Osteoblast (primary cell): Measurements from ENCODE around the gene GSDMA. TPM values are rescaled to one million over a fixed set of nuclear protein-coding genes. Genes with fewer than 3 reads are reported as not detected.
A peak's percentile ranks its signal among the peaks of the same experiment; 100 is the strongest.

Experiments used
- DNase-seq: peaks from one replicate; pipeline ENCODE4 v3.0.0; 2011; ENCODE audit warnings: low spot score, mixed read lengths; ENCODE audit not compliant: insufficient read length; ENCODE audit errors: missing footprints
- H2AFZ ChIP-seq: 2 replicates; pipeline ENCODE4 v1.6.0; 2011; ENCODE audit warnings: mild to moderate bottlenecking, low read length
- H3K27ac ChIP-seq: 2 replicates; pipeline ENCODE4 v1.5.1; 2011; ENCODE audit warnings: mild to moderate bottlenecking, low read depth, low read length, moderate library complexity
- H3K27me3 ChIP-seq: 2 replicates; pipeline ENCODE4 v1.6.0; 2012; ENCODE audit warnings: mild to moderate bottlenecking, control low read depth, inconsistent platforms, low read length, moderate library complexity; ENCODE audit not compliant: insufficient read depth
- H3K36me3 ChIP-seq: 2 replicates; pipeline ENCODE4 v1.5.1; 2011; ENCODE audit warnings: mild to moderate bottlenecking, low read length, control low read depth, moderate library complexity; ENCODE audit not compliant: insufficient read depth
- H3K4me1 ChIP-seq: 2 replicates; pipeline ENCODE4 v1.5.1; 2011; ENCODE audit warnings: mild to moderate bottlenecking, low read length, control low read depth, moderate library complexity; ENCODE audit not compliant: insufficient read depth
- H3K4me2 ChIP-seq: 2 replicates; pipeline ENCODE4 v1.6.0; 2011; ENCODE audit warnings: mild to moderate bottlenecking, low read length; ENCODE audit not compliant: insufficient read depth
- H3K4me3 ChIP-seq: fragments of 200-600 bp; sonication (generic); 3 replicates; pipeline ENCODE4 v1.5.1; 2012; ENCODE audit warnings: mild to moderate bottlenecking, low read length, inconsistent platforms; ENCODE audit not compliant: insufficient read depth
- H3K79me2 ChIP-seq: 2 replicates; pipeline ENCODE4 v1.6.0; 2012; ENCODE audit warnings: mild to moderate bottlenecking, low read length, control low read depth, inconsistent platforms; ENCODE audit not compliant: insufficient read depth
- H3K9me3 ChIP-seq: 2 replicates; pipeline ENCODE4 v1.5.1; 2011; ENCODE audit warnings: low read depth, low read length, control low read depth
- H4K20me1 ChIP-seq: 2 replicates; pipeline ENCODE4 v1.6.0; 2012; ENCODE audit warnings: mild to moderate bottlenecking, low read length, control low read depth; ENCODE audit not compliant: insufficient read depth
- total RNA-seq: library from RNA; depleted of rRNA; stranded (reverse); fragments of >200 nt; gene quantifications from 2 replicates; pipeline ENCODE4 v1.2.3, GENCODE V29; 2012
- TF ChIP-seq, protein P1 (sequence below): IDR thresholded peaks from 2 replicates; pipeline ENCODE4 v1.5.1; 2011; ENCODE audit warnings: mild to moderate bottlenecking, low read depth, low read length, moderate library complexity; ENCODE audit errors: extremely low read depth

GSDMA gene
- total RNA-seq, 1 donor, result under 0.01 TPM

DNA sequence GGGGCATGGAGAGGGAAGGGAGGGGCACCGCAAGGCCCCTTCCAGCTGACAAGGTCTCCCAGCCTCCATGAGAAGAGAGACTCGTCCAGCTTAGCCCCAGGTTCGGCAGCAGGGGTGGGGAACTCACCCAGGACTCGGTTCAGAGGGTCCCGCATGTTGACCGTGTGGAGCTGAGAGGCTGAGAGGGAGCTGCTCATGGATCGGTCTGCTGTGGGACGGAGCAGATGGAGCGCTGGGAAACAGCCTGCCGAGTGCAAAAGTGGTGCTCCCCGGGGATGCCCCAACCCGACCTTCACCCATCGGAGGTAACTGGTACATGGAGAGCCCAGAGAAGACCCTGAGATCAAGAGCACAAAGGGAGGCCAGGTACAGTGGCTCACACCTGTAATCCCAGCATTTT lies 57.3 kb downstream of the GSDMA start:
- Histone ChIP-seq H2AFZ (no peak overlapping the region), H3K4me1 (peaks cover 22% of the 10 kb centered on the region), H3K4me2 (no peak overlapping the region), H3K27me3 (no peaks in the 10 kb centered on the region), H3K27ac (no peak overlapping the region), H4K20me1 (no peaks in the 10 kb centered on the region), H3K79me2 (no peaks in the 10 kb centered on the region), H3K4me3 (no peak overlapping the region), H3K36me3 (peaks cover 18% of the 10 kb centered on the region), H3K9me3 (no peaks in the 10 kb centered on the region)
- TF ChIP-seq, protein P1, sequence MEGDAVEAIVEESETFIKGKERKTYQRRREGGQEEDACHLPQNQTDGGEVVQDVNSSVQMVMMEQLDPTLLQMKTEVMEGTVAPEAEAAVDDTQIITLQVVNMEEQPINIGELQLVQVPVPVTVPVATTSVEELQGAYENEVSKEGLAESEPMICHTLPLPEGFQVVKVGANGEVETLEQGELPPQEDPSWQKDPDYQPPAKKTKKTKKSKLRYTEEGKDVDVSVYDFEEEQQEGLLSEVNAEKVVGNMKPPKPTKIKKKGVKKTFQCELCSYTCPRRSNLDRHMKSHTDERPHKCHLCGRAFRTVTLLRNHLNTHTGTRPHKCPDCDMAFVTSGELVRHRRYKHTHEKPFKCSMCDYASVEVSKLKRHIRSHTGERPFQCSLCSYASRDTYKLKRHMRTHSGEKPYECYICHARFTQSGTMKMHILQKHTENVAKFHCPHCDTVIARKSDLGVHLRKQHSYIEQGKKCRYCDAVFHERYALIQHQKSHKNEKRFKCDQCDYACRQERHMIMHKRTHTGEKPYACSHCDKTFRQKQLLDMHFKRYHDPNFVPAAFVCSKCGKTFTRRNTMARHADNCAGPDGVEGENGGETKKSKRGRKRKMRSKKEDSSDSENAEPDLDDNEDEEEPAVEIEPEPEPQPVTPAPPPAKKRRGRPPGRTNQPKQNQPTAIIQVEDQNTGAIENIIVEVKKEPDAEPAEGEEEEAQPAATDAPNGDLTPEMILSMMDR, result no peak
- no peak for DNase-seq

DNA sequence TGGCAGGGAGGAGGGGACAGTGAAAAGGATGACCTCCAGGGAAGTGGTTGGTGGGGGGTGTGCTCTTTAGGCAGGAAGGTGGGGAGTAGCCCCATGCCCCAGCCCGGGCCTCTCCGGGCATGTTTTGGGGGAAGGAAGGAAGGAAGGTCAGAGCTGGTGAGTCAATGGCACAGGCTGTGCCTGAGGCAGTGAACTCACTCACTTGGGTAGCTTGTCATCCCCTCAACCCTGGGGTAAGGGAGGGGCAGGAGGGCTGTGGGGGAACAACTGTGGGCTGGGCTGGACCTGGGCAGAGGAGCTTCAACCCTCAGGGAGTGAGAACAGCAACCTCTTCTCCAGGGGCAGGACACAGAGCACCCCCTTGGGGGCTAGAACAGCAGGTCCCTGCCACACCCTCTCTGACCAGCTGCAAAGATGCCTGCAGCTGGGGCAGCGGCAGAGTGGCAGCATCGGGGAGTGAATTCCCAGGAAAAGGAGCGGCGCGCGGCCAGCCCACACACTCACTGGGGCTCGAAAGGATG lies 58.7 kb downstream of the GSDMA start:
- Histone ChIP-seq H3K4me1 (peaks cover 22% of the 10 kb centered on the region), H3K79me2 (no peaks in the 10 kb centered on the region), H3K36me3 (peaks cover 32% of the 10 kb centered on the region), H3K4me3 (no peak overlapping the region), H4K20me1 (peaks cover 1% of the 10 kb centered on the region), H3K27me3 (no peaks in the 10 kb centered on the region), H3K27ac (peak overlapping the region; percentile 66), H3K4me2 (no peak overlapping the region), H2AFZ (peak overlapping the region; percentile 20), H3K9me3 (no peaks in the 10 kb centered on the region)
- TF ChIP-seq, protein P1, result no peak
- DNase-seq, result peak; percentile 98

DNA sequence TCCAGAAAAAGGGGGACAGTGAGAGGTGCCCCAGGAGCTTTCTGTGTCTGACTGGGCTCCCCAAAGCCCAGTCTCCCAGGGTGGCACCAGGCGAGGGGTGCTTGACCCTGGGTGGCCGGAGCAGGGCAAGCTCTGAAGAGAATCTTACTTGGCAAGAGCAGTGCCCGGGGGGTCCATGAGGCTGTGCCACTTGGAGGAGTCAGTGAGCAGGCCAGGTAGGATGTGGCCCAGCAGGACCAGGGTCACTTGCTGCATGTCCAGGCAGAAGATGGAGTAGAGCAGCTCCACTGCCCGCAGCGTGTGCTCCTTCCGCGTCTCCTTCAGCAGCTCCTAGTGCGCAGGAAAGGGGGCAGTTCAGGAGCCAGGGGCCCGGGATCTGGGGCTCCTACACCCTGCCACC lies 59.7 kb downstream of the GSDMA start:
- H3K36me3 ChIP-seq, result peaks cover 34% of the 10 kb centered on the region
- H3K9me3 ChIP-seq, result no peaks in the 10 kb centered on the region
- no peaks in the 10 kb centered on the region for H3K79me2 ChIP-seq
- peaks cover 26% of the 10 kb centered on the region for H3K4me1 ChIP-seq
- no peak overlapping the region for H3K27ac ChIP-seq
- H4K20me1 ChIP-seq, result peaks cover 5% of the 10 kb centered on the region
- H2AFZ ChIP-seq, result no peak overlapping the region
- TF ChIP-seq, protein P1, result no peak
- no peak overlapping the region for H3K4me2 ChIP-seq
- no peak overlapping the region for H3K4me3 ChIP-seq
- DNase-seq, result peak; percentile 52
- no peaks in the 10 kb centered on the region for H3K27me3 ChIP-seq

DNA sequence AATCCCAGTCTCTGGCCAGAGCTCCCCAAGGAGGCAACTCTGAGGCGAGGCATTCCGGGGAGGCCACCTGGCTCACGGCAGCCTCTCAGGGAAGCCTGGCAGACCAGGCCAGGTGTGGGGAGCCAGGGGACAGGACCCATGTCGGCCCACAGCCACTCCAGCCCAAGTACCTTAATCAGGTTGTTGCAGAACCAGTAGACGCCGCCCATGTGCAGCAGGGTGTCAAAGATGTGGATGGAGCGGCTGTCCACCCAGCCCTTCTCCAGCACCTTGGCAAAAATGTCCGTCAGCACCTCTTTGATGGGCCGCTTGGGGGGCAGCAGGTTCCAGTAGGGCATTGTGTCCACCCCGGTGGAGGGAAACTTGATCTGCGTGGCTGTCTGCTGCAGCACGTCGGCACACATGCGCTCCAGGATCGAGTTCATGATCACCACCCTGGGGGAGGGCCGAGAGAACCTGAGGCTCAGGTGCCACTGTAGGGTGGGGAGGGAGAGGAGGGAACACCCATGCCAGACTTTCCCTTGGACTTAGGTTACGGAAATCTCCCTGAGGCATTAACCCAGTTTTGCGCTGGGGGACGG lies 60.2 kb downstream of the GSDMA start:
- peaks cover 34% of the 10 kb centered on the region for H3K36me3 ChIP-seq
- H3K27me3 ChIP-seq, result no peaks in the 10 kb centered on the region
- H3K79me2 ChIP-seq, result no peaks in the 10 kb centered on the region
- peaks cover 26% of the 10 kb centered on the region for H3K4me1 ChIP-seq
- H2AFZ ChIP-seq, result no peak overlapping the region
- H3K4me2 ChIP-seq, result no peak overlapping the region
- no peaks in the 10 kb centered on the region for H3K9me3 ChIP-seq
- peak; percentile 76 for DNase-seq
- TF ChIP-seq, protein P1, result no peak
- H3K4me3 ChIP-seq, result no peak overlapping the region
- peaks cover 5% of the 10 kb centered on the region for H4K20me1 ChIP-seq
- no peak overlapping the region for H3K27ac ChIP-seq
